Keratinocyte (primary cell): Measurements from ENCODE around the gene ZNF552. TPM values are rescaled to one million over a fixed set of nuclear protein-coding genes. Genes with fewer than 3 reads are reported as not detected.

Source experiments
- DNase-seq: peaks from one replicate; pipeline ENCODE4 v3.0.0-alpha.2; 2011; ENCODE audit warnings: low read depth, missing footprints, low spot score
- FAIRE-seq: peaks from 2 replicates; lab custom pipeline; 2011; peaks lifted over from hg19 to GRCh38; lab: Jason Lieb, UNC
- H2AFZ ChIP-seq: 2 replicates; pipeline ENCODE4 v1.6.0; 2012; ENCODE audit warnings: low read length, control low read depth, inconsistent platforms; ENCODE audit not compliant: control insufficient read depth
- H3K27ac ChIP-seq: 2 replicates; pipeline ENCODE4 v1.5.1; 2011; ENCODE audit warnings: low read length; ENCODE audit not compliant: control insufficient read depth, insufficient read depth
- H3K27me3 ChIP-seq: 3 replicates; pipeline ENCODE4 v1.6.0; 2011; ENCODE audit warnings: low read length; ENCODE audit not compliant: control insufficient read depth, insufficient read depth; ENCODE audit errors: extremely low read depth
- H3K36me3 ChIP-seq, 2 experiments: 2 replicates in 1 of 2; 3 replicates in 1 of 2; pipeline ENCODE4 v1.5.1; 2011; ENCODE audit warnings: low read length in 2 of 2, mild to moderate bottlenecking in 1 of 2; ENCODE audit not compliant: control insufficient read depth in 2 of 2, insufficient read depth in 2 of 2; ENCODE audit errors: extremely low read depth in 1 of 2
- H3K4me1 ChIP-seq: 3 replicates; pipeline ENCODE4 v1.5.1; 2011; ENCODE audit warnings: low read length; ENCODE audit not compliant: control insufficient read depth, insufficient read depth; ENCODE audit errors: extremely low read depth
- H3K4me2 ChIP-seq: 3 replicates; pipeline ENCODE4 v1.6.0; 2011; ENCODE audit warnings: low read depth, low read length; ENCODE audit not compliant: control insufficient read depth, insufficient read depth; ENCODE audit errors: extremely low read depth
- H3K4me3 ChIP-seq, 3 experiments: fragments of 200-600 bp in 1 of 3; sonication (generic) in 1 of 3; 2 replicates in 2 of 3; 3 replicates in 1 of 3; pipeline ENCODE4 v1.5.1; 2011 to 2016; ENCODE audit warnings: low read length in 3 of 3, mild to moderate bottlenecking in 3 of 3, control low read depth in 2 of 3, inconsistent platforms in 1 of 3, low read depth in 1 of 3, mixed read lengths in 1 of 3, mixed run types in 1 of 3, moderate library complexity in 1 of 3; ENCODE audit not compliant: control insufficient read depth in 2 of 3, insufficient read depth in 2 of 3; ENCODE audit errors: extremely low read depth in 1 of 3
- H3K79me2 ChIP-seq: 2 replicates; pipeline ENCODE4 v1.6.0; 2012; ENCODE audit warnings: low read length; ENCODE audit not compliant: control insufficient read depth, insufficient read depth
- H3K9ac ChIP-seq: 3 replicates; pipeline ENCODE4 v1.6.0; 2011; ENCODE audit warnings: low read length; ENCODE audit not compliant: control insufficient read depth, insufficient read depth; ENCODE audit errors: extremely low read depth
- H3K9me1 ChIP-seq: 3 replicates; pipeline ENCODE4 v1.6.0; 2011; ENCODE audit warnings: low read length; ENCODE audit not compliant: control insufficient read depth, insufficient read depth; ENCODE audit errors: extremely low read depth
- H3K9me3 ChIP-seq: 2 replicates; pipeline ENCODE4 v1.5.1; 2012; ENCODE audit warnings: low read depth, low read length; ENCODE audit not compliant: control insufficient read depth
- H4K20me1 ChIP-seq: 3 replicates; pipeline ENCODE4 v1.6.0; 2011; ENCODE audit warnings: low read length; ENCODE audit not compliant: control insufficient read depth, insufficient read depth; ENCODE audit errors: extremely low read depth
- EZH2 ChIP-seq: IDR thresholded peaks from one replicate; pipeline ENCODE4 v1.6.1; 2012; ENCODE audit warnings: inconsistent platforms, mild to moderate bottlenecking, low read length, moderate library complexity
- dilution Hi-C: fragments of 300-500 bp; cut with MboI; formaldehyde crosslinking; loops from one replicate; pipeline ENCODE4 v1.7.0; 2020; ENCODE audit warnings: low sequenced_read_pairs; ENCODE audit not compliant: extremely low pct_ligation_motif_present
- polyA plus RNA-seq, 5 experiments: library from polyadenylated mRNA; depleted of rRNA in 3 of 5; stranded (reverse) in 3 of 5; stranded (forward) in 1 of 5; unstranded in 1 of 5; fragments of >200 nt; gene quantifications; 1 replicate in 1 of 5; 2 replicates in 3 of 5; 3 replicates in 1 of 5; pipeline versions ENCODE4 v1.2.1 to v1.2.3, GENCODE V29; 2011 to 2012; ENCODE audit warnings: missing spikeins in 2 of 5, low read depth in 1 of 5, low replicate concordance in 1 of 5
- TF ChIP-seq, protein P1 (sequence below), 3 experiments: IDR thresholded peaks in 1 of 3; conservative IDR thresholded peaks in 1 of 3; optimal IDR thresholded peaks in 1 of 3; 2 replicates in 2 of 3; 3 replicates in 1 of 3; pipeline versions ENCODE3 to v1.5.1; 2011; ENCODE audit warnings: low read length in 3 of 3, mild to moderate bottlenecking in 3 of 3, moderate library complexity in 2 of 3, control low read depth in 1 of 3, inconsistent platforms in 1 of 3; ENCODE audit not compliant: insufficient read depth in 2 of 3; ENCODE audit errors: extremely low read depth in 1 of 3

ZNF552 gene
- polyA plus RNA-seq, 1 donor (not counting 4 experiments of a cell fraction or from before 2014, with no cell fraction given), result 8.9 TPM

DNA sequence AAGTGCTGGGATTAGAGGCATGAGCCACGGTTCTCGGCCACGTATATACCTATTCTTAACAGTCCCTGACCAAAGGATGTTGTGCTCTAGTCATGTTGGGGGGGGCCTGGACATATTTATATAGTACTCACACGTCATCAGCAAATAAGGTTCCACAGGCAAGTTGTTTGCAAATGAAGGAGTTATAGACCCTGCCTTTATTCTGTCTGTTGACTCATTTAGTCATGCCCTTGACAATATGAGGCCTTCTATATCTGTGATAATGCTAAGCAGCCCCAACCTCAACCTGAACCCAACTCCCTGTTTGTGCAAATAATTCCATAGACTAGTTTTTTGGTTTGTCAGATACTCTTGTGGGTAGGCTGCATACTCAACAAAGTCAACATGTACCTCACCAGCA, 36.4 kb downstream of the ZNF552 start:
- Histone ChIP-seq H2AFZ (no peak overlapping the region), H3K36me3 (peaks cover 27 to 38% of the 10 kb centered on the region in 2 experiments), H3K4me2 (no peak overlapping the region), H3K9me3 (no peaks in the 10 kb centered on the region), H3K27me3 (no peaks in the 10 kb centered on the region), H3K4me1 (no peaks in the 10 kb centered on the region), H3K4me3 (no peak overlapping the region), H4K20me1 (no peaks in the 10 kb centered on the region), H3K9me1 (no peaks in the 10 kb centered on the region), H3K27ac (no peak overlapping the region), H3K9ac (no peak overlapping the region), H3K79me2 (peaks cover 86% of the 10 kb centered on the region)
- DNase-seq (no peak), FAIRE-seq (no peak)
- no peak for TF ChIP-seq EZH2
- TF ChIP-seq, protein P1, sequence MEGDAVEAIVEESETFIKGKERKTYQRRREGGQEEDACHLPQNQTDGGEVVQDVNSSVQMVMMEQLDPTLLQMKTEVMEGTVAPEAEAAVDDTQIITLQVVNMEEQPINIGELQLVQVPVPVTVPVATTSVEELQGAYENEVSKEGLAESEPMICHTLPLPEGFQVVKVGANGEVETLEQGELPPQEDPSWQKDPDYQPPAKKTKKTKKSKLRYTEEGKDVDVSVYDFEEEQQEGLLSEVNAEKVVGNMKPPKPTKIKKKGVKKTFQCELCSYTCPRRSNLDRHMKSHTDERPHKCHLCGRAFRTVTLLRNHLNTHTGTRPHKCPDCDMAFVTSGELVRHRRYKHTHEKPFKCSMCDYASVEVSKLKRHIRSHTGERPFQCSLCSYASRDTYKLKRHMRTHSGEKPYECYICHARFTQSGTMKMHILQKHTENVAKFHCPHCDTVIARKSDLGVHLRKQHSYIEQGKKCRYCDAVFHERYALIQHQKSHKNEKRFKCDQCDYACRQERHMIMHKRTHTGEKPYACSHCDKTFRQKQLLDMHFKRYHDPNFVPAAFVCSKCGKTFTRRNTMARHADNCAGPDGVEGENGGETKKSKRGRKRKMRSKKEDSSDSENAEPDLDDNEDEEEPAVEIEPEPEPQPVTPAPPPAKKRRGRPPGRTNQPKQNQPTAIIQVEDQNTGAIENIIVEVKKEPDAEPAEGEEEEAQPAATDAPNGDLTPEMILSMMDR (optimal IDR thresholded peaks at IDR 0.05 in 1 of 3, IDR thresholded peaks at IDR 0.05 in 1 of 3, conservative IDR thresholded peaks at IDR 0.05 in 1 of 3; ENCODE audit: extremely low read depth in 1 of 3, insufficient read depth in 2 of 3, low read length in 3 of 3), result no peak
- dilution Hi-C loops, result no loop called here

DNA sequence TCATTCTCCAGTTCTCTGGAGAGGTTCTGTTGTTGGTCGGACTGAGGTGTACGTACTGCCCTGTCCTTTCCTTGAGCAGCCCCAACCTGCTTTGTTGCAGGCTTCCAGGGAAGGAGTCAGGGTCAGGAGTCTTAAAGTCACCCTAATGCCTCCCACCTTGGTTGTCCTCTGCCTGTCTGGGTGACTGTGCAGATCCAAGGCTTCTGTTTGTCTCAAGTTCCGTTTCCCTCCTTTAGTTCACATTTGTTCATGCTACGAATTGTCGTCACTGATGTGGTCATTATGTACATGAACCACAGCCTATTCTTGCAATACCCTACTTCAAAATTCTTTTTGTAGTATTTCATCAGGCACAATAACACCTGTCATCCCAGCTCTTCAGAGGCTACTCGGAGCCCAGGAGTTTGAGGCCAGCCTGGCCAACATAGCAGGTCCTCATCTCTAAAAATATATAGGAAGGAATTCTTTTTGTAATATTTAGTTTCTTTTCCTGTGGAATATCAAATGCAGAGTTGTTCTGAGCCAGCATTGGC, 37.9 kb downstream of the ZNF552 start:
- dilution Hi-C loops, result no loop called here
- Histone ChIP-seq H2AFZ (no peak overlapping the region), H3K4me1 (no peaks in the 10 kb centered on the region), H3K9me3 (no peaks in the 10 kb centered on the region), H3K27ac (no peak overlapping the region), H3K4me3 (no peak overlapping the region), H3K9ac (no peak overlapping the region), H3K79me2 (peaks cover 95% of the 10 kb centered on the region), H4K20me1 (no peaks in the 10 kb centered on the region), H3K27me3 (no peaks in the 10 kb centered on the region), H3K4me2 (no peak overlapping the region), H3K36me3 (peaks cover 30 to 38% of the 10 kb centered on the region in 2 experiments), H3K9me1 (no peaks in the 10 kb centered on the region)
- DNase-seq (no peak), FAIRE-seq (no peak)
- TF ChIP-seq, protein P1 (optimal IDR thresholded peaks at IDR 0.05 in 1 of 3, IDR thresholded peaks at IDR 0.05 in 1 of 3, conservative IDR thresholded peaks at IDR 0.05 in 1 of 3; ENCODE audit: extremely low read depth in 1 of 3, insufficient read depth in 2 of 3, low read length in 3 of 3), result no peak
- no peak for TF ChIP-seq EZH2
